ENCODE data around the gene CD36.

The CD36 gene

GRCh38 chr7:80600046-80600445 lies 38.4 kb upstream of the CD36 start:
- TF ChIP-seq CTCF (IDR thresholded peaks at IDR 0.05; ENCODE audit: extremely low read depth, insufficient read depth, missing control alignments) = no peak
- in situ Hi-C loops (cut with MboI; ENCODE audit: low pct_unique_long_range_greater_than_20kb, low sequenced_read_pairs, unreplicated experiment) = no loop called here
- no peak for DNase-seq (ENCODE audit: low spot score)

GRCh38 chr7:80601999-80602398 lies 36.4 kb upstream of the CD36 start:
- TF ChIP-seq CTCF (IDR thresholded peaks at IDR 0.05; ENCODE audit: extremely low read depth, insufficient read depth, missing control alignments) = no peak
- in situ Hi-C loops (cut with MboI; ENCODE audit: low pct_unique_long_range_greater_than_20kb, low sequenced_read_pairs, unreplicated experiment) = no loop called here
- DNase-seq (ENCODE audit: low spot score) = no peak

- no peak for TF ChIP-seq CTCF (IDR thresholded peaks at IDR 0.05; ENCODE audit: extremely low read depth, insufficient read depth, missing control alignments)
- in situ Hi-C loops (cut with MboI; ENCODE audit: low pct_unique_long_range_greater_than_20kb, low sequenced_read_pairs, unreplicated experiment) = no loop called here
- no peak for DNase-seq (ENCODE audit: low spot score)
Observed at GRCh38 chr7:80603940-80604339, 34.5 kb upstream of the CD36 start.

- no peak for DNase-seq (ENCODE audit: low spot score)
- TF ChIP-seq CTCF (IDR thresholded peaks at IDR 0.05; ENCODE audit: extremely low read depth, insufficient read depth, missing control alignments) = no peak
- in situ Hi-C loops (cut with MboI; ENCODE audit: low pct_unique_long_range_greater_than_20kb, low sequenced_read_pairs, unreplicated experiment) = no loop called here
Observed at GRCh38 chr7:80604436-80604835, 34.0 kb upstream of the CD36 start.

- no peak for DNase-seq (ENCODE audit: low spot score)
- TF ChIP-seq CTCF (IDR thresholded peaks at IDR 0.05; ENCODE audit: extremely low read depth, insufficient read depth, missing control alignments) = no peak
- in situ Hi-C loops (cut with MboI; ENCODE audit: low pct_unique_long_range_greater_than_20kb, low sequenced_read_pairs, unreplicated experiment) = no loop called here
Observed at GRCh38 chr7:80607136-80607535, 31.3 kb upstream of the CD36 start.

- in situ Hi-C loops (cut with MboI; ENCODE audit: low pct_unique_long_range_greater_than_20kb, low sequenced_read_pairs, unreplicated experiment) = no loop called here
- DNase-seq (ENCODE audit: low spot score) = no peak
- no peak for TF ChIP-seq CTCF (IDR thresholded peaks at IDR 0.05; ENCODE audit: extremely low read depth, insufficient read depth, missing control alignments)
Observed at GRCh38 chr7:80608336-80608735, 30.1 kb upstream of the CD36 start.

GRCh38 chr7:80609751-80610150 lies 28.7 kb upstream of the CD36 start:
- TF ChIP-seq CTCF (IDR thresholded peaks at IDR 0.05; ENCODE audit: extremely low read depth, insufficient read depth, missing control alignments) = no peak
- DNase-seq (ENCODE audit: low spot score) = no peak
- in situ Hi-C loops (cut with MboI; ENCODE audit: low pct_unique_long_range_greater_than_20kb, low sequenced_read_pairs, unreplicated experiment) = no loop called here
